Skin epidermis (tissue), 12 donors: ENCODE measurements around the gene DIP2C.

Experiments used
- H3K27ac ChIP-seq, 21 experiments: fragments of 200-600 bp; sonication (generic) in 11 of 21; one replicate each; pipeline ENCODE4 v1.5.0; 2020; ENCODE audit warnings: mild to moderate bottlenecking in 3 of 21, inconsistent platforms in 2 of 21, moderate library complexity in 2 of 21
- H3K4me3 ChIP-seq, 7 experiments: fragments of 200-600 bp; sonication (generic) in 2 of 7; one replicate each; pipeline ENCODE4 v1.5.0; 2020; ENCODE audit warnings: inconsistent platforms in 2 of 7, mild to moderate bottlenecking in 2 of 7, moderate library complexity in 1 of 7

Gene DIP2C

DNA sequence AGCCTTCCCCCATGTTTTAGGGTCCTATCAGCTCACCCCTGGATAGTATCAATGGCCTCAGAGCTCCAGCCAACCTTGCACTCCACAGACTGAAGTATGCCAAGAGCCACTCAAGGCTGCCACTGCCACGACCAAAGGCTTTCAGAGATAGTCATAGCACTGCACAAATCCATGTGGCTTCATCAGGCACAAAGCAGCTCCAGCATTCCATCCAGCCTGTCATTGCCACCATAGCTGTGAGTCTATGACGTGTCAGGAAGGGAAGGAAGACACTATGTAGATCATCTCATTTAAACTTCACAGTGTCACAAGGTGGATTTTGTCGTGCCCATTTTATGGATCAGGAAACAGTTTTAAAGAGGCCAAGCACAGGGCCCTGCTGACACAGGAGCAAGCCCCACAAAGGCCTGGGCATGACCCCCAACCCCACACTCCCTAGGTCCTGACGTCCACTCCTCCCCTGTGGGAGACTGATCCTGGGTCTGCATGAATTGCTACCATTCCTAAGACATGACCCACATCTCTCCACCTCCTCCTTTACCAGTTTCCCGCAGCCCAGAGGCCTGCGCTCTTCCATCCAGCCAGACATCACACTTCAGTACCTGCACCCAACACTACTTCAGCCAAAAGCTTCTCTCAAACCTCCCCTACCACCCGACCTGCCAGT lies 119.4 kb downstream of the DIP2C start:
- no peak overlapping the region for H3K27ac ChIP-seq
- H3K4me3 ChIP-seq, result no peak overlapping the region

DNA sequence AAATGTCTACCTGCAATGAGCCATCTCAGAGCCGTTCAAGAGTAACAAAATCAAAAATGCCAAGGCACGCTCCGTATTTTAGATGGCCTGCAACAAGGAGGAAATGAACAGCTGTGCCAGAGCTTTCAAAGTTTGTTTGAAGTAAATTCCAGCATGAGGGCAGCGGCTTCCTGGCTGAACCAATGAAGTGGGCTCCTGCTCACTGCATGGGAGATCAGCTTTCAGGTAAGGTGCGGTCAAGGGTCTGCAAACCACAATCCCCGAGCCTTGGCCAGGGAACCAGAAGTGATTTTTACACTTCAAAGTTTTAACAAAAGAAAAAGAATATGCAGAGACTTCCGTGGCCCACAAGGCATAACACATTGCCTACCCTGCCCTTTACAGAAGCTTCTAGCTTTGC lies 120.6 kb downstream of the DIP2C start:
- no peak overlapping the region for H3K27ac ChIP-seq

DNA sequence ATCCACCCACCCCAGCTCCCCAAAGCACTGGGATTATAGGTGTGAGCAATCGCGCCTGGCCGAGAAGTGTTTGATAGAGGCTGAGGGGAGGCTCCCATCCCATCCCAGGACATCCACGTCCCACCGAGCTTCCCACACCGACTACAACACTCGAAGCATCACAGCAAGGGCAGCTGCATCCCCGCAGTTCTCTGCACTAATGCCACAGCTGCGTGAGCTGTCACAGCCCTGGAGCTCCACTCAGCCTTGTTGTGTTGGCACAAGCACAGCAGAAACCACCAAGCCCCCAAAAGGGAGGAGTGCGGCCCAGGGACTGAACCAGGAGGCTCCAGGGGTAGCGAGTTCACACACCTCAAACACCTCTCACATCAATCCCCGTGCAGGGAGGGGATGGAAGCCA lies 121.6 kb downstream of the DIP2C start:
- Histone ChIP-seq H3K4me3 (no peak overlapping the region), H3K27ac (no peak overlapping the region)

More for the DNA sequence above, 120.6 kb downstream of the DIP2C start:
- no peak overlapping the region for H3K4me3 ChIP-seq

DNA sequence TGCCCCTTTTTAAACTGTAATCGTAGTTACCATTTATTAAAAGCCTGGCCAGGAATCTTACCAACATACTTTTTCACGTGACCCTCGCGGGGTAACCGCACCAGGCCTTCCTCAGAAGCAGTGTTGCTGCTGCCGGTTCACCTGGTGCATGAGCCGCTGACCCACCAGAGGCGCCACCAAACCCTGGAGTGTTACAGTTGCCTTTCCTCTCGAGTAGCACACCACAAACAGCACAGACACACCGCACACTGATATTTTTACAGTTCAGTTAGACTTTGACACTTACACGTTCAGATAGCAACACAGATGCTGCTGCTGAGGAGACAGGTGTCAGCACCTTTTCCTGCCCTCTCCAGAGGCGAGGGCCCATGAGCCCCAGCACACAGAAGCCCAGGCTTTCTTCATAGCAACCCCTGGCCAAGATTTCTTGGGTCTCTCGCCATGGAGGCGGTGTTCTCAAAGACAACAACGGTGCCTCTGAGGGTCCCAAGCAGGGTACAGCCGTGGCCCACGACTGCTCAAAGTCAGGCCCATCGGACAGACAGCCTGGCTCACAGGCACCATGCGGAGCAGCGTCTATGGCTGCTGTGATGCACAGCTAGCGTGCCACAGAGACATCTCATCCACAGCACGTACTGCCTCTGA lies 123.1 kb downstream of the DIP2C start:
- H3K27ac ChIP-seq, result no peak overlapping the region
- H3K4me3 ChIP-seq, result no peak overlapping the region

DNA sequence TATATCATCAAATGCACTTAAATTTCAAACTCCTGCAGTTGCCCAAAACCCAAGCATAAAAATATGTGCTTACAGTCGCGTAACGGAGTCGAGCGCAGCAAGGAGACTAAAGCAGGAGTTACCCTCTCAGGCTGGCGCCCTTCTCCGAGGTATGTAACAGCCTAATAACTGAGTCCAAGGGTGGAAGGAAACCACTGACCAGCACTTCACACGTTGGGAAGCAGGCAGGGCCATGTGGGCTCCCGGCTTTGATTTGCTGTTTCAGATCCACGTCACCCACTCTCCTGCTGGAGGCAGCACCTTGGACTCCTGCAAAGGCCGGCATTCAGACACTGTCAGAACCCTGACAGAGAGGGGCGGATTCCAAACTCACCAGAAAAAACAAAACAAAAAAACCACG lies 123.8 kb downstream of the DIP2C start:
- H3K27ac ChIP-seq, result no peak overlapping the region
- H3K4me3 ChIP-seq, result no peak overlapping the region

DNA sequence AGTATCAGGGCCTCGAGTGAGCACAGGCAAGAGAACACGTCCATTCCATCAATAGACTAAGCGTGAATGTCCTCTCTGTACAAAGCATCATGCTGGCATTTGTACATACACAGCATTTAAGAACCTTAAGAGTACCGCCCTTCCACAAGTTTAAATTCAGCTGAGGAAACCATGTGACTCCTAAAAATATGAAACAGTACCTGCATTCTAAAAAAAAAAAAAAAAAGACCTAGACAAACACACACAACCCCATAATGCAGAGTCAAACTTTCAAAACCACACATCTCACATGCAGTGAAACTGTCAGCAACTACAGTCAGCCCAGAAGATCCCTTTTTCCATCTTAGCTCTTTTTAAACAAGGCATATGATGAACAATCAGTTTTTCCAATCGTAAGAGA lies 124.3 kb downstream of the DIP2C start:
- Histone ChIP-seq H3K4me3 (no peak overlapping the region), H3K27ac (no peak overlapping the region)

DNA sequence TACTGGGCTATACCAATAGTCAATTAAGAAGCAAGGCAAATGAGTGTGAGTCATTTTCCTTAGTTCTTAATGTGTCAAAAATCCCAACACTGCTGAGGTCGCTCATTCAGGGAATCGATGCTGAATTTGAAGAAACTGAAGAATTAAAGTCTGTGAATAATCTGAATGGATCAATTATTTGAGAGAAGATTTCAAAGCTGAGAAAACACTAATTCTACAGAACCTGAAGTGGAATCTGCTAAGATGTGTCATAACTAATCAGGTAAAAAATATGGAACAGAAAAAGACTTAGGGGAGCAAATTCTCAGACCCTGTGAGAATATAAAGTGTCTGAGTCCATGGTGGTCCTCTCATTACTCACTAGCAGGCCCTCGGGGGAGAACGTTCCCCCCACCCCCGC lies 125.6 kb downstream of the DIP2C start:
- Histone ChIP-seq H3K4me3 (no peak overlapping the region), H3K27ac (no peak overlapping the region)

DNA sequence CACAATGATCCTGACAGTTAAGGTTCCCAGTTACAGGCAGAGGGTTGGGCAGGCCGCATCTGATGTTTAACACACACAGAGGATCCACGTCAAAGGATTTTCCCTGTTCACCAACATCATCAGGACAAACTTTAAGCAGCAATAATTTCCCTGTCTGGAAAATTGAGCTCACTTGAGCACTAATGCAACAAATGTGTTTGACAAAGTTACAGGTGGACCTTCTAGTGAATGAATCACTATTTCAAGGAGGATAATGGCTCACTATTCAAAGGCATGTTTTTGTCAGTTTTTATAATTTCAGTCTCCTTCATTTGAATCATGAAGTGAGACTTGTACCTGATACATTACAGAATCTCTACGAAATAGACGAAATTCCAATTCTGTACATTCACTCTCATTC lies 127.3 kb downstream of the DIP2C start:
- H3K27ac ChIP-seq, result no peak overlapping the region
- no peak overlapping the region for H3K4me3 ChIP-seq

DNA sequence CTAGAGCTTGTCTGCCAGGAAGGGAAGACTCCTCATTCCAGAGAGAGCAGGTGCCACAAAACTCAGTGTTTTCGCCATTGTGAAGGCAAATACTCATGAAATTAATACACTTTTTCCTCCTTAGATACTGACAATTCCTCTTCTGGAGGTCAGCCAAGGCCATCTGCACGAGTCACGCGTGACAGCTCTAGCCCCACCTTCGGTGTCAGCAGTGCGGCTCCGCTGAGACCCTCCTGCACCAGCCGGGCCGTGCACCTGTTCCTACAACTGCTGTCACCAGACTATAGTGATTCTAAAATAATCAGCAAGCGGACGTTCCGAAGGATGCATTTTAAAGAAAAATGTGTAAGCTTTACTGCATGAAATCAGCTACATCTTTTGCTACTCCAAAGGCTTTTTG lies 127.7 kb downstream of the DIP2C start:
- Histone ChIP-seq H3K27ac (no peak overlapping the region), H3K4me3 (no peak overlapping the region)

DNA sequence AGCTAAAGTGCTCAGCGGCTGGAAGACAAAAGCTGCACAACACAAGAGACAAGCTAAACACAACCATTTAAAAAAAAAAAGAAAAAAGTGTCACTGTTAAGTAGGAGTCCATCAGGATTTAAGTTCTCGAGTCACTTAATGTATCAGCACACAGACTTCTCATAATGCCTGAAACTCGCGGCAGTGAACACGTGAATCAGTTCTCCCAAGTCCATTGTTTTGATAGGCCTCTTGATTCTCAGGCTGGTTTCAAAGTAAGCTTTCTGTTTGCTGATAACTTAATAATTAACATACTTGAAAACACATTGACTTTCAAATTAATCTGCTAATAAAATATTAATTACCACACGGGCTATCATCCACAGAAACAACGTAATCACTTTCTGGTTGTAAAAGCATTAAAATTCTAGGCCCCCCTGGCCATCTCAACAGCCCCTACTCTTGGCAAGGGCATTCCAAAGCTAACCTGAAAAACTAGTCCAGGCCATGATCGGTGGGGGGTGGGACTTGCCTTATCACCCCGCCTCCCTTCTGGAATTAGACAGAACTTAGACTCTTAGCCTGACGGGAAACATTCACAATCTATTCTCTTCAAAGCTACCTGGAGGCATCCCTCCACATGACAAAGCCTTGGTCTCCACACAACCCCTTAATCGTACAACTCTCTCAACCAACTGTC lies 129.0 kb downstream of the DIP2C start:
- Histone ChIP-seq H3K4me3 (no peak overlapping the region), H3K27ac (no peak overlapping the region)

DNA sequence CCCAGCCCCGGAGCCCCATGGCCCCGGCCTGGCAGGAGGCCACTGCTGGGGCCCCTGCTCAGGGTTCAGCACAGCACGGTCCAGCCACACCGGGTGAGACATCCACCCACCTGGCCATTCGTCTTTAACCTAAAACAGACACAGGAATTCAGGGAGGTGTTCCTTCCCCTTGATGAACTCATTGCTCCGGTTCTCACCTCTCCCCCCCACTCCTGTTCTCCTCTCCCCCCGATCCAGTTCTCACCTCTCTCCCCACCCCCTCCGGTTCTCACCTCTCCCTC lies 129.8 kb downstream of the DIP2C start:
- no peak overlapping the region for H3K27ac ChIP-seq
- H3K4me3 ChIP-seq, result no peak overlapping the region

DNA sequence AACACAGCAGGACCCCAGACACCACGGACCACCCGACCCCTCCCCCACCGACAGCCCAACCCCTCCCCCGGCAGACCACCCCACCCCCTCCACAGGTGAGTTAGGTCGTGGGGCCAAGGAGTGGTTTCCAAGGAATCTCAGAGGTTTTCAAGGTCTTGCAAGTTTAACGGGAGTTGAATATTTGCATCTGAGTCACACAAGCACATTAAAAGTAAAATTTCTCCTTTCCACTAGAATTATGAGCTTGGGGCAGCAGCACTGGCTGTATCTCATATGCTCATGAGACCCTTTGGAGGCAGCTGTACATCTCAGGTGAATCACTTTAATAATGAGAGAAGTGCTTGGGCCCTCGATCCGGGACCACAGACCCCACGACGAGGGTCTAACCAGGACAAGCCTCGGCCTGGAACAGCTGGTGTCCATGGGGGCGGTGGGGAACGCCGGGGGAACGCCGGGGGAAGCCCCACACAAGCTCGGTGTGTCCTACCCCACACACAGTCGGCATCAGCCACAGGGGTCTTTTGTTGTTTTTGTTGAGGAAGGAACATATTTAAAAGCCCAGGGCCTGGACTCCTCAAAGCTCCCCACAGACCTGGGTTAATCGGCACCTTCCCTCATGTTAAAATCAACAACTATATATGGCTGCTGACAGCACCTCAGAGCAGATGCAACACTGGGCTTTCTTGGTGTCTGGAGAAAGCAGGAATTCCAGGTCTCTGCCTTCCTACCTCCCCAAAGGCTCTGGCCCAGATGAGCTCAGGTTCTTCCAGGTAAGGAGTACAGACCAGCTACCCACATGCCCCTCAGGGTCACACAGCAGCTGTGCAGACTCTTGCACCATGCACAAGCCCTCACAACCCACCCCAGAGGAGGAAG lies 130.3 kb downstream of the DIP2C start:
- H3K27ac ChIP-seq, result no peak overlapping the region
- no peak overlapping the region for H3K4me3 ChIP-seq

DNA sequence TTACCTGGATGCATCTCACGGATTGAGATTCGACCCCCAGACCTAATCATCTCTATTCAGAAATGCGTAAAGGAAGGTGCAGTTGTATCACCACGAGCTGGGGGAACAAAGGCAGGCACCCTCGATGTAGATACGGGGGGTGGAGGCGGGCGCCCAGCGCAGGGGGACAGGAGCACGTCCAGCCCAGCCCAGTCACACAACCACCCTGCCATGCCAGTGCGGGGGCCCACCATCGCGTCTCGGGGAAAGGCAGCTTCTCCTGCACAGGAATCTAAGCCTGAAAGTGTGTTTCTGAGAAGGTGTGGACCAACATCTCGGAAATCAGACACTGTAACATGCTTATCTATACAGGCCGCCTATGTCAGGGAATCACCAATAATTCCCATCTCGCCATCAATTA lies 131.1 kb downstream of the DIP2C start:
- H3K4me3 ChIP-seq, result no peak overlapping the region
- H3K27ac ChIP-seq, result no peak overlapping the region

DNA sequence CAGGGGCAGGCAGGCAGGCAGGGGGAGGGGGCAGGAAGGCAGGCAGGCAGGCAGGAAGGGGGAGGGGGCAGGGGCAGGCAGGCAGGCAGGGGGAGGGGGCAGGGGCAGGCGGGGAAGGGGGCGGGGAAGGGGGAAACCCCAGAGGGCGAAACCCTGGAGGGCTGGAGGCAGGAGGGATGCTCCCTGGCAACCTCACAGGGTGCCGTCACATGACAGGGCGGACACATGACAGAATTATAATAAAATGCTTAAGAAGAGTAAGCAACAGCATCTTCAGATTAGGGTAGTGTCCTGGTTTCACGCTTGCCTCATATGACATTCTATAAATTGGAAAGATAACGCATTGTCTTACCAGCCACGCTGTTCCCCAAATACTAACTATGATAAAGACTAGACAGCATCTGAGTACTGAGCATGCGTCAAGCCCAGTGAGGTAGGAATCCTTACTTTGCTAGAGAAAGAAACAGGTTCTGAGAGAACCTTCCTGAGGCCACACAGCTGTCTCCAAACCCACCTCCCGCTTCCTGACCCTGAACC lies 131.6 kb downstream of the DIP2C start:
- no peak overlapping the region for H3K27ac ChIP-seq
- H3K4me3 ChIP-seq, result no peak overlapping the region

DNA sequence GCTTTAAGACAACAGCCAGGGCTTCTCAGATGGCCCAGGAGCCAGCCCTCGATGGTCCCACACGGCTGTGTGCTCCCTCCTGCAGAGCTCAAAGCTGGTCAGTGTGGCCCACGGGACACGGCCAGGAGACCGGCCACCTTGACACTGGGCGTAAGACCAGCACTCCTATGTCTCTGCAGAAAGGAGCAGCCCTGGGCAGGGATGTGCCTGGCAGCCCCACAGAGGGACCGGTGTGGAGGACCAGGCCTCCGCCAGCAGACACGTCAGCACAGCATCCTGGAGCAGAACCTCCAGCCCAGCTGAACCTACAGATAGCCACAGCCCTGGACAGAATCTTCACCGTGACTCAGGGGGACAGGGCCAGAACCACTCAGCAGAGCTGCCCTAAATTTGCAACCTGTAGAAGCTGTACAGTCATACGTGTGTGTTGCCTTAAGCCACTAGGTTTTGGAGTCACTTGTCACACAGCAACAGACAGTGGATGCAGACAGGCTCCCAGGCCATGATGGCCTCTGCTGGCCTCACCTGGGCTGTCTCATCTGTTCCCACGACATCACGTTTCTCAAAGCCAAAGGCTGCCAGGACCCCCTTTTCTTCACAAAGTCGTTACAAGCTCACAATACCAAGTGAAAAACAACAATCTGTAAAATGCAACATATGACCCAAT lies 132.4 kb downstream of the DIP2C start:
- Histone ChIP-seq H3K4me3 (no peak overlapping the region), H3K27ac (peak overlapping the region in 1 of 21 experiments; percentile 29)

DNA sequence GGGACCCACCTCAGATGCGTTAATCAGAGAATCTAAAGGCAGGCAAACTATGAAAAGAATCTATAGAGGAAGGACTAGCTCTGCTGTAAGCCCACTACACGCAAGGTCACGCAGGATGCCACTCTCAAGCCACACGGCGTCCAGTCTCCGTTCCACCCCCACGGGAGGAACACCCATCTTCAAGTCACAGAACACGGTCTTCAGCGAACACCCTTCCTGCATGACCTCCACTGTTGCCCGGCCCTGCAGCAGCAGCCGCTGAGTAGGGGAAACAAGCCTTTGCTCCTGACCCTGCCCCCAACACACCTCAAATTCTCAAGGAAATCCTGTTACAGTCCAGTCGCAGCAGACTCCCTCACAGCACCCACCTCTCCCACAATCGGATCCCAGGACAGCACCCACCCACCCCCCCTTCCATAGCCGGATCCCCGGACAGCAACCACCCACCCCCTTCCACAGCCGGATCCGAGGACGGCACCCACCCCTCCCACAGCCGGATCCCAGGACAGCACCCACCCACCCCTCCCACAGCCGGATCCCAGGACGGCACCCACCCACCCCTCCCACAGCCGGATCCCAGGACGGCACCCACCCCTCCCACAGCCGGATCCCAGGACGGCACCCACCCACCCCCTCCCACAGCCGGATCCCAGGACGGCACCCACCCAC lies 133.7 kb downstream of the DIP2C start:
- H3K4me3 ChIP-seq, result no peak overlapping the region
- no peak overlapping the region for H3K27ac ChIP-seq

DNA sequence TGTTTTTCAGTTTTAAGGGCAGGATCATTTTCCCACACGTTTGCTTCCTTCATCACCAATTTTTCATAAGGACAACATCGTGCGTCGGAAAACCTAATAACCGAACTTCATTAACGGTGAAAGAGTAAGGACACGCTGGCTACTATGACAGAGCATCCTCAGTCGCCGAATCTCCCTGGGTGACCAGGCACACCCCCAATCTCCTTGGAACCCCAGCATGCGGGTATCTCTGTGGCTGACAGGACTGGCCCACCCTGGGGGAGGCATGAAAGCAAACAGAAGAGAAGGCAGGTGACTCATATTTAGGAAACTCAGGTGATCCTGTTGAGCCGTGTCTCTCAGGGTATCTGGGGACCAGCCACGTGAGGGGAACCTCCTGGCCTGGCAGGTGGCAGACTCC lies 134.2 kb downstream of the DIP2C start:
- H3K4me3 ChIP-seq, result no peak overlapping the region
- H3K27ac ChIP-seq, result no peak overlapping the region

DNA sequence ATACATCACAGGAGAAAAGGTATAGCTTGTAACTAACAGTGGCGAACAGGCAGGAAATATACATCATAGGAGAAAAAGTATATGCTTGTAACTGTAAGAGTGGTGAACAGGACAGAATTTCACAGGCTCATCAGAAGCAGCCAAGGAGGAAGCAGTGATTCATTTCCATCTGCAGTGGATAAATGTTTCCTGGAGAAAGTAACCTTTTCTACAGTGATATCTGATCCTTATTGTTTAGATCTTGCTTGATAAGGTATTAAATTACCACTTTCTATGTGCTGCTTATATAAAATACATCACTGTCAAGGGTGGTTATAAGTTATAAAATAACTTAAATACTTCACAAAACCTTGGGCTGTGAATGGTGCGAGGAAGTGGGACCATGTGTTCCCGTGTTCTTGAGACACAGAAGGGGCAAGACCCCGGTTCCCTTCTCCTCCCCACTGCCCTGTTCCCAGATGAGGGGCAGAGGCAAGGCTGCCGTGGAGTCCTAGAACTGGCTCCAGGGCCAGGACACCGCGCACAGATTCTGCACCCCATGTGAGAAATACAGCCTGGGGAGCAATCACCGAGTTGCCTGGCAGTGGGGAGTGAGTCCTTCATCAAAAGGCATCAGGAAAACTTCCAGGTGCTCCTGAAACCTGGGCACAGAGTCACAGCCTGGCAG lies 135.2 kb downstream of the DIP2C start:
- no peak overlapping the region for H3K27ac ChIP-seq
- no peak overlapping the region for H3K4me3 ChIP-seq

DNA sequence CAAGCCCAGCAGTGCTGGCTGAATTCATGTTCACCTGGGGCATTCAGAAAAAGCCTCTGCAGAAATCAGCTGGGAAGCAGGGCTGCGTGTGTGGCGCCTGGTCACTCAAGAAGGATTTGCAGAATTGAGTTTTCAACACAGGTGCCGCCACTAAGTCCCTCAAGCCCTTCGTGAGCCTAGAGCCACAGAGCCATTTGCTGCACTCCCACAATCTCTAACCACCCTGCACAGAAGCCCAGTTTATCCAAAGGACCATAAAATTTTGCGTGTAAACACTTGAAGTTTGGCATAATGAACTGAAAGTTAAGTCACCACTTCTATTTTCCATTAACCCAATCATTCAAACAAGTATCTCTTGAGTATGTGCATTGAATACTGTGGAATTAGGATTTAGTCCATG lies 136.2 kb downstream of the DIP2C start:
- Histone ChIP-seq H3K4me3 (no peak overlapping the region), H3K27ac (no peak overlapping the region)
